HepG2 (cell line): ENCODE results near the gene ARHGEF37. TPM values are rescaled to one million over a fixed set of nuclear protein-coding genes. Genes with fewer than 3 reads are reported as not detected.
A peak's percentile ranks its signal among the peaks of the same experiment; 100 is the strongest.
"Not testable (repeated sequence)": the region's sequence is repeated elsewhere in the genome, so short reads cannot be mapped to it uniquely, and the experiment has no call there.

Experiments
- ATAC-seq: fragments of 200-7000 bp; cut with Tn5 transposase; 3 replicates; pipeline ENCODE4 v1.9.1; 2020; ENCODE audit warnings: mild to moderate bottlenecking, moderate library complexity
- BruUV-seq: library from RNA; stranded (reverse); fragments of 400-500 nt; replicated peaks from 2 replicates; lab custom pipeline; 2021; lab: Mats Ljungman, UMichigan
- CTCF ChIA-PET: fragments of 300-600 bp; formaldehyde crosslinking; extraction: SDS; loops from one replicate; lab custom pipeline; 2021; ENCODE audit warnings: low total read pairs, inconsistent platforms, low intra/inter-chr PET ratio; lab: Yijun Ruan, JAX
- POLR2A ChIA-PET: fragments of 350-600 bp; sonication (Branson Sonifier 250); formaldehyde crosslinking; loops from one replicate; lab custom pipeline; 2020; ENCODE audit warnings: antibody characterized with exemption, inconsistent platforms; lab: Yijun Ruan, JAX
- DNase-seq: peaks from one replicate; pipeline ENCODE4 v3.0.0-alpha.2; 2015; ENCODE audit warnings: low spot score
- FAIRE-seq: peaks from 3 replicates; lab custom pipeline; 2011; peaks lifted over from hg19 to GRCh38; lab: Jason Lieb, UNC
- H2AFZ ChIP-seq: one replicate; pipeline ENCODE4 v1.6.1; 2011; ENCODE audit warnings: low read length, inconsistent platforms
- H3K27ac ChIP-seq: fragments of 300-600 bp; 3 replicates; pipeline ENCODE4 v1.8.0; 2011; ENCODE audit warnings: mixed run types, mild to moderate bottlenecking, mixed read lengths, low read length, inconsistent platforms; ENCODE audit not compliant: insufficient read depth; ENCODE audit errors: extremely low read length
- H3K27me3 ChIP-seq, 2 experiments: fragments of 200-600 bp in 1 of 2; 2 replicates in 1 of 2; 3 replicates in 1 of 2; pipeline versions ENCODE4 v1.6.0 to v1.8.0; 2011; ENCODE audit warnings: low read length in 2 of 2, mild to moderate bottlenecking in 2 of 2, moderate library complexity in 2 of 2, inconsistent platforms in 1 of 2; ENCODE audit not compliant: insufficient read depth in 2 of 2, control insufficient read depth in 1 of 2
- H3K36me3 ChIP-seq, 2 experiments: fragments of 200-600 bp in 1 of 2; replicated peaks in 1 of 2; 2 replicates in 1 of 2; 3 replicates in 1 of 2; pipeline versions ENCODE4 v1.5.1 to v1.8.0; 2011; ENCODE audit warnings: low read length in 2 of 2, inconsistent platforms in 1 of 2; ENCODE audit not compliant: insufficient read depth in 2 of 2, control insufficient read depth in 1 of 2
- H3K4me1 ChIP-seq: 2 replicates; pipeline ENCODE4 v1.5.1; 2012; ENCODE audit warnings: low read length, inconsistent platforms; ENCODE audit not compliant: insufficient read depth
- H3K4me2 ChIP-seq: 2 replicates; pipeline ENCODE4 v1.6.0; 2011; ENCODE audit warnings: low read depth, low read length, inconsistent platforms
- H3K4me3 ChIP-seq, 3 experiments: fragments of 200-600 bp in 1 of 3; sonication (generic), shearing (Covaris generic) in 1 of 3; replicated peaks in 1 of 3; 2 replicates each; pipeline ENCODE4 v1.5.1; 2011 to 2016; ENCODE audit warnings: low read length in 3 of 3, inconsistent platforms in 2 of 3, low read depth in 2 of 3, mild to moderate bottlenecking in 2 of 3, control low read depth in 1 of 3, mixed read lengths in 1 of 3; ENCODE audit not compliant: insufficient read depth in 1 of 3
- H3K79me2 ChIP-seq: one replicate; pipeline ENCODE4 v1.6.1; 2011; ENCODE audit warnings: low read length, inconsistent platforms; ENCODE audit not compliant: insufficient read depth
- H3K9ac ChIP-seq: 2 replicates; pipeline ENCODE4 v1.6.0; 2011; ENCODE audit warnings: mild to moderate bottlenecking, low read depth, low read length, inconsistent platforms; ENCODE audit not compliant: insufficient read depth
- H3K9me3 ChIP-seq: 2 replicates; pipeline ENCODE4 v1.5.1; 2012; ENCODE audit warnings: mild to moderate bottlenecking, low read length
- H4K20me1 ChIP-seq: 2 replicates; pipeline ENCODE4 v1.6.0; 2011; ENCODE audit warnings: inconsistent platforms, mild to moderate bottlenecking, low read length, moderate library complexity; ENCODE audit not compliant: insufficient read depth
- MIXL1 ChIP-seq: IDR thresholded peaks from 2 replicates; pipeline ENCODE4 v1.6.1; 2016
- RAD21 ChIP-seq: fragments of 450-650 bp; formaldehyde crosslinking; IDR thresholded peaks from 2 replicates; pipeline ENCODE4 v1.5.0; 2020; ENCODE audit warnings: mild to moderate bottlenecking
- SMC3 ChIP-seq: IDR thresholded peaks from 2 replicates; pipeline ENCODE4 v1.6.1; 2011; ENCODE audit warnings: low read length, improper control_type of control experiment
- STAG1 ChIP-seq: sonication (generic); formaldehyde crosslinking; IDR thresholded peaks from 2 replicates; pipeline ENCODE4 v1.4.0; 2020; ENCODE audit warnings: missing genetic modification reagents
- TEAD3 ChIP-seq: optimal IDR thresholded peaks from 2 replicates; pipeline ENCODE3; 2016; ENCODE audit warnings: borderline replicate concordance
- ZFY ChIP-seq: sonication (generic); formaldehyde crosslinking; IDR thresholded peaks from 2 replicates; pipeline ENCODE4 v1.4.0; 2020; ENCODE audit warnings: missing genetic modification reagents
- ZNF652 ChIP-seq: IDR thresholded peaks from 2 replicates; pipeline ENCODE4 v1.6.1; 2016; ENCODE audit warnings: low read depth, borderline replicate concordance
- ZNF670 ChIP-seq: sonication (generic); formaldehyde crosslinking; IDR thresholded peaks from 2 replicates; pipeline ENCODE4 v1.8.0; 2022; ENCODE audit warnings: mild to moderate bottlenecking, missing genetic modification reagents, borderline replicate concordance
- WGBS: methylation state at CpG from one replicate; pipeline ENCODE4 v1.1.6; 2017; ENCODE audit warnings: low lambda C conversion rate; 5-methylcytosine and 5-hydroxymethylcytosine counted together
- in situ Hi-C: cut with HindIII; loops from 2 replicates; pipeline ENCODE4 v1.10.0; 2017; ENCODE audit warnings: low pct_unique_long_range_greater_than_20kb; ENCODE audit not compliant: extremely low pct_ligation_motif_present
- intact Hi-C: fragments of 100-400 bp; cut with micrococcal nuclease; formaldehyde crosslinking; loops from one replicate; pipeline ENCODE4 v1.10.0; 2022; ENCODE audit not compliant: unreplicated experiment
- polyA plus RNA-seq, 8 experiments: library from polyadenylated mRNA; depleted of rRNA in 3 of 8; stranded (reverse) in 7 of 8; unstranded in 1 of 8; fragments of >200 nt; fragmentation: Illumina TruSeq in 4 of 8; extraction: Trizol in 4 of 8; gene quantifications; 2 replicates each; pipeline versions ENCODE4 v1.2.1 to v1.2.3, GENCODE V29; 2011 to 2016; ENCODE audit warnings: low read depth in 4 of 8, missing spikeins in 1 of 8, mixed read lengths in 1 of 8; ENCODE audit not compliant: insufficient read depth in 1 of 8
- total RNA-seq, 5 experiments: library from RNA; depleted of rRNA; stranded (reverse); fragments of >200 nt; fragmentation: Illumina TruSeq; extraction: Trizol; gene quantifications; 2 replicates each; pipeline ENCODE4 v1.2.3, GENCODE V29; 2016; ENCODE audit warnings: low read depth in 1 of 5
- TF ChIP-seq, protein P1 (sequence below): IDR thresholded peaks from 2 replicates; pipeline ENCODE4 v1.6.1; 2012; ENCODE audit warnings: low read depth, low read length, improper control_type of control experiment
- TF ChIP-seq, protein P2 (sequence below): sonication (generic); formaldehyde crosslinking; IDR thresholded peaks from 2 replicates; pipeline ENCODE4 v1.5.1; 2020; ENCODE audit warnings: mild to moderate bottlenecking, missing genetic modification reagents, moderate library complexity
- TF ChIP-seq, protein P3 (sequence below): sonication (generic); formaldehyde crosslinking; IDR thresholded peaks from 2 replicates; pipeline ENCODE4 v1.5.0; 2020; ENCODE audit warnings: mild to moderate bottlenecking, missing genetic modification reagents, moderate library complexity

Gene ARHGEF37
- total and polyA plus RNA-seq, 2 of the 13 experiments (the other 11 are each of a cell fraction or from before 2014, with no cell fraction given), result 0.18 to 0.27 TPM

DNA sequence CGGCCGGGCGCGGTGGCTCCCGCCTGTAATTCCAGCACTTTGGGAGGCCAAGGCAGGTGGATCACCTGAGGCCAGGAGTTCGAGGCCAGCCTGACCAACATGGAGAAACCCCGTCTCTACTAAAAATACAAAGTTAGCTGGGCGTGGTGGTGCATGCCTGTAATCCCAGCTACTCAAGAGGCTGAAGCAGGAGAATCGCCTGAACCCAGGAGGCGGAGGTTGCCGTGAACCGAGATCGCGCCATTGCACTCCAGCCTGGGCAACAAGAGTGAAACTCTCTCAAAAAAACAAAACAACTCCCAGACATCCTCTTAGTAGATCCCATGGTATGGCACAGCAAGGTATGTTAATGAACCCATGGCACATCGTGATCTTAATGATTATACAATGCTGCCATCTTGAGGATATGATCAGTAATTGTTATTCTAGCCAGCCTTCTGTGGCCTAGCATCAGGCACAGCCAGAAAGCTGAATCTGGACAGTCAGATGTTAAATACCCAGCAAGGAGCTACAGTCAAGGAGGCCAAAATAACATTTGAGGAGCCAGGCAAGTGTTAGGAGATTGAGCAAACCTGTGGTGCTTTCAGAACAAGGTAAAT lies 16.7 kb upstream of the ARHGEF37 start:
- H3K79me2 ChIP-seq, H3K4me2 ChIP-seq, H2AFZ ChIP-seq, POLR2A ChIA-PET, H3K9me3 ChIP-seq, H3K27ac ChIP-seq, BruUV-seq, H3K27me3 ChIP-seq, H3K4me3 ChIP-seq, H4K20me1 ChIP-seq, H3K36me3 ChIP-seq, H3K9ac ChIP-seq: not testable (repeated sequence)
- in situ Hi-C loops (loop anchor here (5.0 to 25.0 kb wide), 2 partner anchors 197 to 427 kb away; partner anchors contain the start of gene ABLIM3), intact Hi-C loops (loop anchor here (1.0 to 10.0 kb wide), 4 partner anchors 182 to 420 kb away; partner anchors contain the start of gene ABLIM3)
- 63% methylated on average over 15 of the region's 15 CpGs for WGBS
- peaks cover 16% of the 10 kb centered on the region for H3K4me1 ChIP-seq
- DNase-seq (peak; percentile 72), ATAC-seq (peak; percentile 99), FAIRE-seq (peak; percentile 94)
- TF ChIP-seq ZFY (CRISPR knock-in tag), result 0 out of 2 replicates have a peak, but pooled peaks have one; percentile 21
- TF ChIP-seq STAG1 (CRISPR knock-in tag), result peak; percentile 95
- 0 out of 2 replicates have a peak, but pooled peaks have one; percentile 28 for TF ChIP-seq ZNF670
- TF ChIP-seq RAD21, result peak; percentile 76
- TF ChIP-seq, protein P1, sequence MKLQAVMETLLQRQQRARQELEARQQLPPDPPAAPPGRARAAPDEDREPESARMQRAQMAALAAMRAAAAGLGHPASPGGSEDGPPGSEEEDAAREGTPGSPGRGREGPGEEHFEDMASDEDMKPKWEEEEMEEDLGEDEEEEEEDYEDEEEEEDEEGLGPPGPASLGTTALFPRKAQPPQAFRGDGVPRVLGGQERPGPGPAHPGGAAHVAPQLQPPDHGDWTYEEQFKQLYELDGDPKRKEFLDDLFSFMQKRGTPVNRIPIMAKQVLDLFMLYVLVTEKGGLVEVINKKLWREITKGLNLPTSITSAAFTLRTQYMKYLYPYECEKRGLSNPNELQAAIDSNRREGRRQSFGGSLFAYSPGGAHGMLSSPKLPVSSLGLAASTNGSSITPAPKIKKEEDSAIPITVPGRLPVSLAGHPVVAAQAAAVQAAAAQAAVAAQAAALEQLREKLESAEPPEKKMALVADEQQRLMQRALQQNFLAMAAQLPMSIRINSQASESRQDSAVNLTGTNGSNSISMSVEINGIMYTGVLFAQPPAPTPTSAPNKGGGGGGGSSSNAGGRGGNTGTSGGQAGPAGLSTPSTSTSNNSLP, result peak; percentile 25; the same call in 1 of the 2 replicates
- TF ChIP-seq ZNF652 (CRISPR knock-in tag), result 0 out of 2 replicates have a peak, but pooled peaks have one; percentile 17
- TF ChIP-seq, protein P2, sequence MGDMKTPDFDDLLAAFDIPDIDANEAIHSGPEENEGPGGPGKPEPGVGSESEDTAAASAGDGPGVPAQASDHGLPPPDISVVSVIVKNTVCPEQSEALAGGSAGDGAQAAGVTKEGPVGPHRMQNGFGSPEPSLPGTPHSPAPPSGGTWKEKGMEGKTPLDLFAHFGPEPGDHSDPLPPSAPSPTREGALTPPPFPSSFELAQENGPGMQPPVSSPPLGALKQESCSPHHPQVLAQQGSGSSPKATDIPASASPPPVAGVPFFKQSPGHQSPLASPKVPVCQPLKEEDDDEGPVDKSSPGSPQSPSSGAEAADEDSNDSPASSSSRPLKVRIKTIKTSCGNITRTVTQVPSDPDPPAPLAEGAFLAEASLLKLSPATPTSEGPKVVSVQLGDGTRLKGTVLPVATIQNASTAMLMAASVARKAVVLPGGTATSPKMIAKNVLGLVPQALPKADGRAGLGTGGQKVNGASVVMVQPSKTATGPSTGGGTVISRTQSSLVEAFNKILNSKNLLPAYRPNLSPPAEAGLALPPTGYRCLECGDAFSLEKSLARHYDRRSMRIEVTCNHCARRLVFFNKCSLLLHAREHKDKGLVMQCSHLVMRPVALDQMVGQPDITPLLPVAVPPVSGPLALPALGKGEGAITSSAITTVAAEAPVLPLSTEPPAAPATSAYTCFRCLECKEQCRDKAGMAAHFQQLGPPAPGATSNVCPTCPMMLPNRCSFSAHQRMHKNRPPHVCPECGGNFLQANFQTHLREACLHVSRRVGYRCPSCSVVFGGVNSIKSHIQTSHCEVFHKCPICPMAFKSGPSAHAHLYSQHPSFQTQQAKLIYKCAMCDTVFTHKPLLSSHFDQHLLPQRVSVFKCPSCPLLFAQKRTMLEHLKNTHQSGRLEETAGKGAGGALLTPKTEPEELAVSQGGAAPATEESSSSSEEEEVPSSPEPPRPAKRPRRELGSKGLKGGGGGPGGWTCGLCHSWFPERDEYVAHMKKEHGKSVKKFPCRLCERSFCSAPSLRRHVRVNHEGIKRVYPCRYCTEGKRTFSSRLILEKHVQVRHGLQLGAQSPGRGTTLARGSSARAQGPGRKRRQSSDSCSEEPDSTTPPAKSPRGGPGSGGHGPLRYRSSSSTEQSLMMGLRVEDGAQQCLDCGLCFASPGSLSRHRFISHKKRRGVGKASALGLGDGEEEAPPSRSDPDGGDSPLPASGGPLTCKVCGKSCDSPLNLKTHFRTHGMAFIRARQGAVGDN (CRISPR knock-in tag), result peak; percentile 13; the same call in 1 of the 2 replicates
- TF ChIP-seq TEAD3 (CRISPR knock-in tag), result peak; percentile 50
- peak; percentile 90 for TF ChIP-seq MIXL1
- TF ChIP-seq, protein P3, sequence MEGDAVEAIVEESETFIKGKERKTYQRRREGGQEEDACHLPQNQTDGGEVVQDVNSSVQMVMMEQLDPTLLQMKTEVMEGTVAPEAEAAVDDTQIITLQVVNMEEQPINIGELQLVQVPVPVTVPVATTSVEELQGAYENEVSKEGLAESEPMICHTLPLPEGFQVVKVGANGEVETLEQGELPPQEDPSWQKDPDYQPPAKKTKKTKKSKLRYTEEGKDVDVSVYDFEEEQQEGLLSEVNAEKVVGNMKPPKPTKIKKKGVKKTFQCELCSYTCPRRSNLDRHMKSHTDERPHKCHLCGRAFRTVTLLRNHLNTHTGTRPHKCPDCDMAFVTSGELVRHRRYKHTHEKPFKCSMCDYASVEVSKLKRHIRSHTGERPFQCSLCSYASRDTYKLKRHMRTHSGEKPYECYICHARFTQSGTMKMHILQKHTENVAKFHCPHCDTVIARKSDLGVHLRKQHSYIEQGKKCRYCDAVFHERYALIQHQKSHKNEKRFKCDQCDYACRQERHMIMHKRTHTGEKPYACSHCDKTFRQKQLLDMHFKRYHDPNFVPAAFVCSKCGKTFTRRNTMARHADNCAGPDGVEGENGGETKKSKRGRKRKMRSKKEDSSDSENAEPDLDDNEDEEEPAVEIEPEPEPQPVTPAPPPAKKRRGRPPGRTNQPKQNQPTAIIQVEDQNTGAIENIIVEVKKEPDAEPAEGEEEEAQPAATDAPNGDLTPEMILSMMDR (CRISPR knock-in tag), result peak; percentile 87
- TF ChIP-seq SMC3, result peak; percentile 73
- CTCF ChIA-PET, result interaction anchor here (0.8 to 1.8 kb wide), 4 partner anchors 122 to 248 kb away, joined by 3 to 15 read pairs (median 7); no protein-coding TSS in a partner anchor
